Neural progenitor cell (in vitro differentiated cells): Measurements from ENCODE around the gene UPP1. TPM values are rescaled to one million over a fixed set of nuclear protein-coding genes. Genes with fewer than 3 reads are reported as not detected.

ENCODE experiments used
- DNase-seq: peaks from one replicate; pipeline ENCODE4 v3.0.0-alpha.2; 2016; ENCODE audit warnings: low spot score
- H2AFZ ChIP-seq: fragments of 200-600 bp; sonication (generic); replicated peaks from 2 replicates; pipeline ENCODE4 v1.6.1; 2016; ENCODE audit warnings: antibody characterized with exemption
- H3F3A ChIP-seq: fragments of 200-600 bp; sonication (generic); 2 replicates; pipeline ENCODE4 v1.6.1; 2016; ENCODE audit warnings: antibody characterized with exemption, low read depth
- H3K27ac ChIP-seq: fragments of 200-600 bp; sonication (generic); 2 replicates; pipeline ENCODE4 v1.5.1; 2016; ENCODE audit warnings: mild to moderate bottlenecking
- H3K27me3 ChIP-seq: fragments of 200-600 bp; sonication (generic); 2 replicates; pipeline ENCODE4 v1.6.1; 2016; ENCODE audit warnings: mild to moderate bottlenecking, moderate library complexity
- H3K36me3 ChIP-seq: fragments of 200-600 bp; sonication (generic); 2 replicates; pipeline ENCODE4 v1.5.1; 2016
- H3K4me1 ChIP-seq: fragments of 200-600 bp; sonication (generic); 2 replicates; pipeline ENCODE4 v1.6.1; 2016; ENCODE audit warnings: mixed run types
- H3K4me2 ChIP-seq: fragments of 200-600 bp; sonication (generic); 2 replicates; pipeline ENCODE4 v1.6.1; 2016
- H3K4me3 ChIP-seq: fragments of 200-600 bp; sonication (generic); 2 replicates; pipeline ENCODE4 v1.5.1; 2016
- H3K79me2 ChIP-seq: fragments of 200-600 bp; sonication (generic); 2 replicates; pipeline ENCODE4 v1.6.1; 2016; ENCODE audit warnings: low read depth
- H3K9ac ChIP-seq: fragments of 200-600 bp; sonication (generic); 2 replicates; pipeline ENCODE4 v1.6.1; 2016
- H3K9me3 ChIP-seq: fragments of 200-600 bp; sonication (generic); 2 replicates; pipeline ENCODE4 v1.5.1; 2016; ENCODE audit warnings: low read depth
- H4K20me1 ChIP-seq: fragments of 200-600 bp; sonication (generic); 2 replicates; pipeline ENCODE4 v1.6.1; 2016; ENCODE audit warnings: low read depth
- H3K27ac Mint-ChIP-seq: 3 replicates; pipeline ENCODE4 v1.8.0; 2021; ENCODE audit warnings: mixed read lengths
- H3K27me3 Mint-ChIP-seq: 2 replicates; pipeline ENCODE4 v1.8.0; 2022; ENCODE audit warnings: low read depth, mild to moderate bottlenecking, inconsistent platforms, moderate library complexity, mixed read lengths; ENCODE audit not compliant: insufficient read depth
- H3K36me3 Mint-ChIP-seq: 3 replicates; pipeline ENCODE4 v1.8.0; 2021; ENCODE audit warnings: mixed read lengths
- H3K4me1 Mint-ChIP-seq: 3 replicates; pipeline ENCODE4 v1.8.0; 2021; ENCODE audit warnings: mixed read lengths
- H3K4me3 Mint-ChIP-seq: 3 replicates; pipeline ENCODE4 v1.8.0; 2021; ENCODE audit warnings: mild to moderate bottlenecking, moderate library complexity, mixed read lengths
- H3K9me3 Mint-ChIP-seq: 3 replicates; pipeline ENCODE4 v1.8.0; 2020; ENCODE audit warnings: mixed read lengths
- CTCF ChIP-seq: fragments of 200-600 bp; sonication (generic); IDR thresholded peaks from 2 replicates; pipeline ENCODE4 v1.5.1; 2017; ENCODE audit warnings: antibody characterized with exemption, mild to moderate bottlenecking
- EZH2 ChIP-seq: fragments of 200-600 bp; sonication (generic); IDR thresholded peaks from 2 replicates; pipeline ENCODE4 v1.6.1; 2017; ENCODE audit warnings: antibody characterized with exemption, mild to moderate bottlenecking, moderate library complexity
- EZH2phosphoT487 ChIP-seq: fragments of 200-600 bp; sonication (generic); IDR thresholded peaks from 2 replicates; pipeline ENCODE4 v1.6.1; 2017; ENCODE audit warnings: antibody characterized with exemption
- total RNA-seq: library from RNA; depleted of rRNA; stranded (reverse); fragments of >200 nt; gene quantifications from 2 replicates; pipeline ENCODE4 v1.2.3, GENCODE V29; 2015; ENCODE audit warnings: low replicate concordance

UPP1 gene
- total RNA-seq, 1 donor from 2014 or later: 11.2 TPM

DNA sequence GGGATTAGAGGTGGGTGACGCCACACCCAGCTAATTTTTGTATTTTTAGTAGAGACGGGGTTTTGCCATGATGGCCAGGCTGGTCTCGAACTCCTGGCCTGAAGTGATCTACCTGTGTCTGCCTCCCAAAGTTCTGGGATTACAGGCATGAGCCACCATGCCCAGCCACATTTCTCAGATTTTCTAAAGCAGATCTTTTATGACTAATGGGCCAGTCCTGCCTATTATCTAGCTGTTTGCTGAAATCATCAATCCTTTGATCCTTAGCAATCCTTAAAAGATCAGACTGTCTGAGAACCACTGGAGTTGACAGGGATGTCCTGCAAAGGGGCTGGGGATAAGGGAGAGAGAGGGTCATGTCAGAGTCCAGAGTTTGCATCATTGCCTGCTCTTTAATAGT is 61.0 kb downstream of the UPP1 start:
- H3K4me3 ChIP-seq: no peak overlapping the region
- H3K4me1 ChIP-seq: peaks cover 7% of the 10 kb centered on the region
- no peaks in the 10 kb centered on the region for H3K27me3 ChIP-seq
- no peaks in the 10 kb centered on the region for H3F3A ChIP-seq
- no peak overlapping the region for H3K4me2 ChIP-seq
- no peaks in the 10 kb centered on the region for H3K27me3 Mint-ChIP-seq
- no peak for TF ChIP-seq EZH2
- TF ChIP-seq CTCF: no peak
- TF ChIP-seq EZH2phosphoT487: no peak
- H3K27ac ChIP-seq: no peak overlapping the region
- no peaks in the 10 kb centered on the region for H3K36me3 Mint-ChIP-seq
- no peak overlapping the region for H3K27ac Mint-ChIP-seq
- H2AFZ ChIP-seq: no peak overlapping the region
- no peak overlapping the region for H3K9ac ChIP-seq
- no peak overlapping the region for H3K4me3 Mint-ChIP-seq
- H3K36me3 ChIP-seq: no peaks in the 10 kb centered on the region
- peaks cover 23% of the 10 kb centered on the region for H3K4me1 Mint-ChIP-seq
- H4K20me1 ChIP-seq: no peaks in the 10 kb centered on the region
- no peaks in the 10 kb centered on the region for H3K79me2 ChIP-seq
- DNase-seq: no peak
- H3K9me3 ChIP-seq: no peaks in the 10 kb centered on the region
- peaks cover 8% of the 10 kb centered on the region for H3K9me3 Mint-ChIP-seq

DNA sequence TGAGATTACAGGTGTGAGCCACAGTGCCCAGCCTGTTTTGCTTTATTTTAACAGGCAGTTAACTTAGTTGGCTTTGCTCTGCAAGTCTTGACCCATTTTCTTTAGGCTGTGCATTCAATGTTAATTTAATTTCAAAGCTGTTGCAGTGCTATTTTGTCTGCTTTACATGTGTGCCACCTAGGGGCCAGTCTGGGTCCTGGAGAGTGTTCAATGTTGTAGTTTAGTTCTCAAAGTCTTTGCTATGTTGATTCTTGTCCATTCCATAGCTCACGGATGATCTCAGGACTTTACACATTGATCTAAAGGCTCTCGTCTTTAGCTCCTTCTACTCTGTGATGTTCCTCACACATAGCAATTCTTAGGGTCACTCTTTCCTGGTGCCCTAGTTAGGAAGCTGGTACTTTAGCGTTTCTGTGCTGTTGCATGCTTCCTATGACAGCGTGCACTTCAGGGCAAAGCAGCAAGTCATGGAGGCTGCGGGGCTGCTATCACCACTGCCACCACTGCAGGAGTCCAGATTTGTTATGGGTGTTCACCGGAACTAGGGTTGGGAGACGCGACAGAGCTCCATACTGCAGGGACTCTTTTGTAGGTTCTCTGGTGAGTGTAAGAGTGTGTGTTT is 65.8 kb downstream of the UPP1 start:
- H3K4me1 Mint-ChIP-seq: peaks cover 21% of the 10 kb centered on the region
- H3K36me3 ChIP-seq: no peaks in the 10 kb centered on the region
- H3K9ac ChIP-seq: no peak overlapping the region
- H3K27ac Mint-ChIP-seq: no peak overlapping the region
- H3K27ac ChIP-seq: no peak overlapping the region
- H4K20me1 ChIP-seq: no peaks in the 10 kb centered on the region
- no peaks in the 10 kb centered on the region for H3K79me2 ChIP-seq
- H3K9me3 ChIP-seq: no peaks in the 10 kb centered on the region
- peaks cover 4% of the 10 kb centered on the region for H3K27me3 Mint-ChIP-seq
- H3K4me1 ChIP-seq: peaks cover 21% of the 10 kb centered on the region
- no peak overlapping the region for H3K4me3 Mint-ChIP-seq
- no peaks in the 10 kb centered on the region for H3F3A ChIP-seq
- H3K27me3 ChIP-seq: no peaks in the 10 kb centered on the region
- DNase-seq: peak; percentile 31
- TF ChIP-seq EZH2: no peak
- peak; percentile 62 for TF ChIP-seq CTCF
- H3K4me3 ChIP-seq: no peak overlapping the region
- H3K36me3 Mint-ChIP-seq: no peaks in the 10 kb centered on the region
- peaks cover 8% of the 10 kb centered on the region for H3K9me3 Mint-ChIP-seq
- H3K4me2 ChIP-seq: no peak overlapping the region
- H2AFZ ChIP-seq: no peak overlapping the region

Other genes starting within 250 kb of the UPP1 start
- gene PKD1L1, start 140.8 kb upstream of the UPP1 start, total RNA-seq: 0.07 and 0.09 TPM in 2 replicates
- gene HUS1, start 109.7 kb upstream of the UPP1 start, total RNA-seq: 31.2 and 48.7 TPM in 2 replicates
- not detected in 2 replicates for gene SUN3, start 60.2 kb upstream of the UPP1 start, total RNA-seq
- not detected in 2 replicates for gene C7orf57, start 53.7 kb upstream of the UPP1 start, total RNA-seq
- not detected in 2 replicates for gene ABCA13, start 82.2 kb downstream of the UPP1 start, total RNA-seq